Left ventricle myocardium inferior (tissue), 1 donor: Measurements from ENCODE around the gene DHRS7B. TPM values are rescaled to one million over a fixed set of nuclear protein-coding genes. Genes with fewer than 3 reads are reported as not detected.

Source experiments
- DNase-seq: peaks from one replicate; pipeline ENCODE4 v3.0.0-alpha.2; 2020
- H3K27ac ChIP-seq: fragments of 200-600 bp; replicated peaks from 2 replicates; pipeline ENCODE4 v1.8.0; 2021
- H3K27me3 ChIP-seq: fragments of 200-600 bp; 2 replicates; pipeline ENCODE4 v1.8.0; 2021; ENCODE audit warnings: low read depth
- H3K36me3 ChIP-seq: fragments of 200-600 bp; 2 replicates; pipeline ENCODE4 v1.8.0; 2021
- H3K4me1 ChIP-seq: fragments of 200-600 bp; 2 replicates; pipeline ENCODE4 v1.8.0; 2021
- H3K4me3 ChIP-seq: fragments of 200-600 bp; 2 replicates; pipeline ENCODE4 v1.8.0; 2021; ENCODE audit warnings: mild to moderate bottlenecking, moderate library complexity
- H3K9me3 ChIP-seq: fragments of 200-600 bp; replicated peaks from 2 replicates; pipeline ENCODE4 v1.8.0; 2021
- intact Hi-C: fragments of 100-400 bp; cut with micrococcal nuclease; formaldehyde crosslinking; loops from one replicate; pipeline ENCODE4 v1.11.0; 2022
- total RNA-seq: library from RNA; stranded (reverse); fragmentation: NEBNext Ultra II Directional; extraction: Animal tissue kit (Norgen Biotek cat#: 25700); gene quantifications from one replicate; pipeline ENCODE4 v1.2.1, GENCODE V29; 2021
- TF ChIP-seq, protein P1 (sequence below): fragments of 200-600 bp; IDR thresholded peaks from 2 replicates; pipeline ENCODE4 v1.8.0; 2021; ENCODE audit warnings: antibody characterized with exemption, mild to moderate bottlenecking, borderline replicate concordance
- donor health status: DM: no; HTN: yes; CAD: no; lungs with severe emphysema.

Gene DHRS7B
- total RNA-seq, 1 donor from 2014 or later = 33.4 TPM

DNA sequence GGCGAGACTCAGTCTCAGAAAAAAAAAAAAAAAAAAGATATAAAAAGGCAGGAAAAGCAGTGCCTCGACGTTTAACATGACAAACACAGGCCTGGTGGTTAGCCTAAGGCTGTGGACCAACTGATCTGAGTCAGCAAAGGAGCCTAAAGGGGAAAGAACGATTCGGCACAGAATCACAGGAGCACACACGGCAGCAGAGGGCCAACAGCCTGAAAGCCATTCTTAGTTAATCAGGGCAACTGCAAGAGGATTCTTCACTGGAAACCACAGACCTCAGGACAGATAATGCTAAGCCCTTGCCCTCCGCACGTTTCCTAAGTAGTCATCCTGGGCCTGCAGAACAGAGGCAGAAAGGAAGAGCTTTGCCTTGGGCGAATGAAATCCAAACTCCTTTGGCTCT lies 72.5 kb downstream of the DHRS7B start:
- DNase-seq = no peak
- TF ChIP-seq, protein P1, sequence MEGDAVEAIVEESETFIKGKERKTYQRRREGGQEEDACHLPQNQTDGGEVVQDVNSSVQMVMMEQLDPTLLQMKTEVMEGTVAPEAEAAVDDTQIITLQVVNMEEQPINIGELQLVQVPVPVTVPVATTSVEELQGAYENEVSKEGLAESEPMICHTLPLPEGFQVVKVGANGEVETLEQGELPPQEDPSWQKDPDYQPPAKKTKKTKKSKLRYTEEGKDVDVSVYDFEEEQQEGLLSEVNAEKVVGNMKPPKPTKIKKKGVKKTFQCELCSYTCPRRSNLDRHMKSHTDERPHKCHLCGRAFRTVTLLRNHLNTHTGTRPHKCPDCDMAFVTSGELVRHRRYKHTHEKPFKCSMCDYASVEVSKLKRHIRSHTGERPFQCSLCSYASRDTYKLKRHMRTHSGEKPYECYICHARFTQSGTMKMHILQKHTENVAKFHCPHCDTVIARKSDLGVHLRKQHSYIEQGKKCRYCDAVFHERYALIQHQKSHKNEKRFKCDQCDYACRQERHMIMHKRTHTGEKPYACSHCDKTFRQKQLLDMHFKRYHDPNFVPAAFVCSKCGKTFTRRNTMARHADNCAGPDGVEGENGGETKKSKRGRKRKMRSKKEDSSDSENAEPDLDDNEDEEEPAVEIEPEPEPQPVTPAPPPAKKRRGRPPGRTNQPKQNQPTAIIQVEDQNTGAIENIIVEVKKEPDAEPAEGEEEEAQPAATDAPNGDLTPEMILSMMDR = no peak
- Histone ChIP-seq H3K36me3 (peaks cover 29% of the 10 kb centered on the region), H3K27ac (peak overlapping the region; percentile 30), H3K9me3 (no peaks in the 10 kb centered on the region), H3K4me1 (peaks cover 70% of the 10 kb centered on the region), H3K27me3 (no peaks in the 10 kb centered on the region), H3K4me3 (no peak overlapping the region)
- intact Hi-C loops = no loop called here

DNA sequence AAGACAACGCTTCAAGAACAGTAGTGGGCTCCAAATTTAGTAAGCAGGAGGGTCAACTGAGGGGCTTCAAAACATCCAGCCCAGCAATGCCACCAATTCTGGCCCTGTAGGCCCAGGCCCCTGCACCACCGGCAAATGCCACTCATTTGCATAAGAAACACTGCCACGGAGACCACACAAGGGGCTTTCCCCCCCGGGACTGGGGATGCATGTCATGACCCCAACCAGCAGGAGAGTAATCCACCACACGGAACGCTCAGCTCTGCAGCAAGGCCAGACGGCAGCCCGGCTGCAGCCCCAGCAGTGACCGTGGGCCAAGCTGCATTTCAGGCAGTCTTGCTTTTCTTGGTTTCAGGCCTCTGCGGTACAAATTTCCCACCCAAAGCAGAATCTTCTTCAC lies 73.1 kb downstream of the DHRS7B start:
- peaks cover 29% of the 10 kb centered on the region for H3K36me3 ChIP-seq
- H3K4me3 ChIP-seq = no peak overlapping the region
- no peaks in the 10 kb centered on the region for H3K27me3 ChIP-seq
- peaks cover 70% of the 10 kb centered on the region for H3K4me1 ChIP-seq
- no peak for DNase-seq
- TF ChIP-seq, protein P1 = no peak
- no peaks in the 10 kb centered on the region for H3K9me3 ChIP-seq
- H3K27ac ChIP-seq = peak overlapping the region; percentile 30
- intact Hi-C loops = no loop called here

DNA sequence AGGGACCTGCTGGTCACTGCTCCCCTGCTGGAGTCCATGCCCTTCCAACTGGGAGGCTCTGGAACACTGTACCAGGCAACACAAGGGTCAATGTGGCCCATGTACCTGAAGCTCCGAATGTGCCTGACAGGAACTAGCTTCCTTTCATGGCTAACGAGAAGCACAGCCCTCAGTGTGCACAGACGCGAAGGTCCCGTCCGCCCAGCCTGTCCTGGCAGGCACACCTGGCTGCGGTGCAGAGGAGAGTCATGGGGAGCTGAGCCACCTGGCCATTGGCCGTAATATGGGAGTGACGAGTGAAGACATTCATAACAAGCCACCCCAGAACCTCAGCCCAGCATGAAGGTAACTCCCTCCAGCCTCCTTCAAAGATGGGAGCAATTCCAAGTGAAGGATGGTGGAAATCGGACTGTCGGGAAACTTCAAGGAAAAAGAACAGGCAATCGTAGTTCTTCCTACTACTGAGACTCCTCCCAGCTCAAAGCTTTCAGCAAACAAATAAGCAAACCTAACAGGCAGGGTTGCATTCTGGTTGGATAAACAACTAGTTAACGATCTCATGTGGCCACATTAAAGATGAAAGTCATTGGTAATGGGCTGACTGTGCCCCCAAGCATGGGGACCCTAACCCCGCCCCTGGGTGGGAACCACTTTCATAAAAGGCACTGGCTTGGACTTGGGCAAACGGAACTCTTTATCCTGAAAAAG lies 74.0 kb downstream of the DHRS7B start:
- peaks cover 71% of the 10 kb centered on the region for H3K4me1 ChIP-seq
- TF ChIP-seq, protein P1 = no peak
- no peaks in the 10 kb centered on the region for H3K9me3 ChIP-seq
- no peak overlapping the region for H3K4me3 ChIP-seq
- H3K27ac ChIP-seq = peak overlapping the region; percentile 27
- DNase-seq = no peak
- intact Hi-C loops = no loop called here
- no peaks in the 10 kb centered on the region for H3K27me3 ChIP-seq
- peaks cover 29% of the 10 kb centered on the region for H3K36me3 ChIP-seq

DNA sequence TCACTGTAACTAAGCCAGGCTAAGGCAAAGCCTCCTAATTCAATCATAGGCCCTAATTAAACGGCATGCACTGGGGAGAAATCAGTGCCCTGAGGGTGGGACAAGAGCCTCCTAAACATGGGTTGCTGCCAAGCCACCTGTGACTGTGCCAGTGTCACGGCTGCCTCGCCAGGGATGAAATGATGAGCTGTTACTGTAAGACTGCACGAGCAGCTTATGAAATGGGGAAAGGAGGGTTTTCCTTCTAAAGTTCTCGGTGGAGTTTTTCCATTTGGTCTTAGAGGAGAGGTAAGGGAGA lies 74.5 kb downstream of the DHRS7B start:
- intact Hi-C loops = no loop called here
- TF ChIP-seq, protein P1 = no peak
- Histone ChIP-seq H3K9me3 (no peaks in the 10 kb centered on the region), H3K36me3 (peaks cover 29% of the 10 kb centered on the region), H3K4me3 (no peak overlapping the region), H3K4me1 (peaks cover 76% of the 10 kb centered on the region), H3K27ac (peak overlapping the region; percentile 27), H3K27me3 (no peaks in the 10 kb centered on the region)
- DNase-seq = peak; percentile 44

DNA sequence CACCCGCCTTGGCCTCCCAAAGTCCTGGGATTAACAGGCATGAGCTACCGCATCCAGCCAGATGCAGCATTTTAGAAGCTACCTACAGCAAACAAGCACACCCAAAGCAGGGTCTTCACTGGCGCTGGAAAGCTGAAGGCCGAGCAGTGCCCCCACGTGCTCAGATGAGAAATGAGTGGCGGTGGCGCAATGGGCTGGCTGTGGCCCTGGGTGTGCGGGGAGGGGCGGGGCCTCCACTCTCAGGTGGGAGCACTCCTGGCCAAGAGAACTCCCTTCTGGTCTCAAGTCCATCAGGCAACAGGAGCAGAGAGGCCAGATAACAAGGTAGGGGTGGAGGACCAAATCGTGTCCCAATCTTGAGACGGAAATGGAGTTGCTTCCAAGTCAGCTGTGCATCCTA lies 75.1 kb downstream of the DHRS7B start:
- Histone ChIP-seq H3K36me3 (peaks cover 24% of the 10 kb centered on the region), H3K27ac (no peak overlapping the region), H3K9me3 (no peaks in the 10 kb centered on the region), H3K4me3 (no peak overlapping the region), H3K4me1 (peaks cover 80% of the 10 kb centered on the region), H3K27me3 (no peaks in the 10 kb centered on the region)
- intact Hi-C loops = no loop called here
- DNase-seq = no peak
- TF ChIP-seq, protein P1 = no peak

DNA sequence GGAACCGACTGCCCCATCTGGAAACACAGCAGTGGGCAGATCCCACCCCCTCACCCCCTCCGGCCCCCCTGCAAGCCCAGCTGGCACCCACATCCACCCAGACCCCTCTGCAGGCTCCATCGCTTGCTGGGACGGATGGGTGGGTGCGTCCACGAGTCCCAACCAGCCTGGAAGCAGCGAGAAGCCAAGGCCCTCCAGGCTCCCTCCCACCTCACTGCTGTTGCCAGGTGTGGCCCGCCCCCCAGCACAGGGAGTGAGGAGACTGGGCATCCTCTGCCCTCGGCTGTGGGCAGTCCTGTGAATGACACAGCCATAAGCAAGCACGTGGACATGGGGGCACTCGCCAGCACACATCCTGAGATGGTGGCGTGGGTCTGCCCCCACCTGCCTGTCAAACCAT lies 75.7 kb downstream of the DHRS7B start:
- TF ChIP-seq, protein P1 = no peak
- DNase-seq = no peak
- H3K4me1 ChIP-seq = peaks cover 84% of the 10 kb centered on the region
- peaks cover 18% of the 10 kb centered on the region for H3K36me3 ChIP-seq
- no peaks in the 10 kb centered on the region for H3K9me3 ChIP-seq
- H3K27me3 ChIP-seq = no peaks in the 10 kb centered on the region
- H3K27ac ChIP-seq = no peak overlapping the region
- intact Hi-C loops = no loop called here
- H3K4me3 ChIP-seq = no peak overlapping the region
